HT-29 (cell line): ENCODE results near the gene NPPA. TPM values are rescaled to one million over a fixed set of nuclear protein-coding genes. Genes with fewer than 3 reads are reported as not detected.

Experiments
- DNase-seq: peaks from one replicate; pipeline ENCODE4 v3.0.0-alpha.2; 2015; ENCODE audit warnings: low spot score
- total RNA-seq: library from RNA; depleted of rRNA; stranded (reverse); fragments of >200 nt; shearing (Covaris generic); gene quantifications from 2 replicates; pipeline ENCODE4 v1.2.3, GENCODE V29; 2014

The NPPA gene
- total RNA-seq, 1 experiment from 2014 or later, result not detected

- no peak for DNase-seq
Measured at GRCh38 chr1:11842154-11843041, 5.2 kb downstream of the NPPA start.

DNA sequence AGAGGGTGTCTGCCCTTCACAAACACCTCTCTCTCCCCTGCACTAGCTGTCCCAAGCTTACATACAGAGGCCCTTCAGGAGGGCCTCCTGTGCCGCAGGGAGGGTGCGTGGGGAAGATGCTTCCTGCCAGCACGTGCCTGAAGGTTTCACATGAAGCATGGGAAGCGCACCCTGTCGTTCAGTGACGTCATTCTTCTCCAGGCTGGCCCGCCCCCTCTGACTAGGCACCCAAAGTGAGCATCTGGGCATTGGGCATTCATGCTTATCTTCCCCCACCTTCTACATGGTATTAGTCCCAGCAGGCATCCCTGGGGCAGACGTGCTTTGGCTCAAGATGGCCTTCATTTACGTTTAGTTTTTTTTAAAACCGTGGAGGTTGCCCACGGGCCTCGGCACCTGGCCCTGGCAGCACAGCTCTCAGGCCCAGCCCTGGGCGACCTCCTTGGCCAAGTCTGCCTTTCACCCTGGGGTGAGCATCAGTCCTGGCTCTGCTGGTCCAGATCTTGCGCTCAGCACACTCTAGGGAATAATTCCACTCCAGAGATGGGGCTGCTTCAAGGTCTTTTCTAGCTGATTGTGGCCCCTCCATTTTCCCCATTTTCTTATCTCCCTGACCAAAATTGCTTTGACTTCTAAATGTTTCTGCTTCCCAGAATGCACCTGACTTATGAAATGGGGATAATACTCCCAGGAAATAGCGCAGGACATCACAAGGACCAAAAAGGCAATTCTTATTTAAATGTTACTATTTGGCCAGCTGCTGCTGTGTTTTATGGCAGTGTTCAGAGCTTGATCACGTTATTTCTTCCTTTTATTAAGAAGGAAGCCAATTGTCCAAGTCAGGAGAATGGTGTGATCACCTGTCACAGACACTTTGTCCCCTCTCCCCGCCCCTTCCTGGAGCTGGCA, 6.1 kb downstream of the NPPA start:
- DNase-seq, result no peak

DNA sequence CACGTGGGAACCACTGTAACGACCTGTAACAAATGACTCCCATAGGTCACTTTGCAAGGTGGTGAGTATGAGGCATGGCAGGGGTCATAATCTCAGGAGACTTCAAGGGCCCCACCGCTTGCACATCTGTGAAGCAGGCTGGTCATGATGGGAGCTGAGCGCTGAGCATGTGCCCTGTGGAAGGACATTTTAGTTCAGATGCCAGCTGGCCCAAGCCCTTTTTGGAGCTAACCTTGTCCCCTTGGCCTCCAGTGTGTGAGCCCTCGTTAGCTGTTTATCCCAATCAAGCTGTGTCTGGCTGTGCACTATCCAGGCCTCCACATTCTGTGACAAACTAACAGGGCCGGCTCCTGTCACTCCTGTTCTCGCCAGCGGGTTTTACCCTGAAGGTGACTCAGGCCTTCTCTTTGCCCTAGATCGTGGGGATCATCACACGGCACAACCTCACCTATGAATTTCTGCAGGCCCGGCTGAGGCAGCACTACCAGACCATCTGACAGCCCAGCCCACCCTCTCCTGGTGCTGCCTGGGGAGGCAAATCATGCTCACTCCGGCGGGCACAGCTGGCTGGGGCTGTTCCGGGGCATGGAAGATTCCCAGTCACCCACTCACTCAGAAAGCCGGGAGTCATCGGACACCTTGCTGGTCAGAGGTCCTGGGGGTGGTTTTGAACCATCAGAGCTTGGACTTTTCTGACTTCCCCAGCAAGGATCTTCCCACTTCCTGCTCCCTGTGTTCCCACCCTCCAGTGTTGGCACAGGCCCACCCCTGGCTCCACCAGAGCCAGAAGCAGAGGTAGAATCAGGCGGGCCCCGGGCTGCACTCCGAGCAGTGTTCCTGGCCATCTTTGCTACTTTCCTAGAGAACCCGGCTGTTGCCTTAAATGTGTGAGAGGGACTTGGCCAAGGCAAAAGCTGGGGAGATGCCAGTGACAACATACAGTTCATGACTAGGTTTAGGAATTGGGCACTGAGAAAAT, 7.6 kb downstream of the NPPA start:
- DNase-seq, result no peak

GRCh38 chr1:11838349-11839272, 9.0 kb downstream of the NPPA start:
- peak; percentile 54 for DNase-seq

DNA sequence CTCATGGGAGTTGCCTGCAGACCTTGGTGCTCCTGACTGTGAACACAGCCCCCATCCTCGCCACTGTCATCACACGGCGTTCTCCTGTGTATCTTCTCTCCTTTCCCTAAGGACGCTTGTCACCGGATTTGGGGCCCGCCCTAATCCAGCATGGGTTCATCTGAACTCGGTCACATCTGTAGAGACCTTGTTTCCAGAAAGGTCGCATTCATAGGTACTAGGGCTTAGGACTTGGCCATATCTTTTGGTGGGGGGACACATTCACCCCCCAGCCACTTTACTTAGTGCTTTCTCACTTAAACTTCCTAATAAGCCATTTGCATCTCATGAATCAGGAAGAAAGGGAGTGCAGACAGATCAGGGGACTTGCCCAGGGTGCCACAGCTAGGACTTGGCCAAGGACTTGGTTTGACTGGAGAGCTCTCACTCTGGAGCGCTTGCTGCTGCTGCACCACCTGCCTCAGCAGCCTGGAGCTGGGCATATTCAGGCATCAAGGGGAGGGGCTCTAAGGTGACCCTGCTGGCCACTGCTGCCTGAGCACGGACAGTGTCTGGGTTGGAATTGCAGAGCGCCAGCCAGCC, 9.7 kb downstream of the NPPA start:
- DNase-seq, result no peak

GRCh38 chr1:11836955-11837766, 10.4 kb downstream of the NPPA start:
- DNase-seq, result no peak

DNA sequence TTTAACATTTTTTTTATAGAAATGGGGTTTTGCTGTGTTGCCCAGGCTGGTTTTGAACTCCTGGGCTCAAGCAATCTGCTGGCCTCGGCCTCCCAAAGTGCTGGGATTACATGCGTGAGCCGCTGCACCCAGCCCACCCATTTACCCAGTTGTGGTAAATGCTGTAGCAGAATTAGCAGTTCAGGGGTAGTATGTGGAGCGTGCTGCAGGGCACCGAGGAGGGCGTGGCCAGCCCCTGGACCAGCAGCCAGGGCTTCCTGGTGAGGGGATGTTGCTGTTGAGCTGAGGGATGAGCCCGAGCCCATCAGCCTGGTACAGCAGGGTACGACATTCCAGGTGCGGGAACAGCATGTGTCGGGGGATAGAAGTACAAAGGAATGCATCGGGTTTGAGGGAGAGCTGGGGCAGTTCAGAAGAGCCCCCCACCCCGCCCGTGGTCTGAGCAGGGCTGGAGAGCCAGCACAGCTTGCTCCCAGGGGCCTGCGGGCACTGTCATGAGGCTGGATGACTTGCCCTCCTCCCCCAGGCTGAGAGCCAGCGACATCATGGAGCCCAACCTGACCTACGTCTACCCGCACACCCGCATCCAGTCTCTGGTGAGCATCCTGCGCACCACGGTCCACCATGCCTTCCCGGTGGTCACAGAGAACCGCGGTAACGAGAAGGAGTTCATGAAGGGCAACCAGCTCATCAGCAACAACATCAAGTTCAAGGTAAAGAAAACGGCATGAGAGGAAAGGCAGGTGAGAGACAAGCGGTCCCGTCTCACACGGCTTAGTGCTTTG, 11.9 kb downstream of the NPPA start:
- no peak for DNase-seq

DNA sequence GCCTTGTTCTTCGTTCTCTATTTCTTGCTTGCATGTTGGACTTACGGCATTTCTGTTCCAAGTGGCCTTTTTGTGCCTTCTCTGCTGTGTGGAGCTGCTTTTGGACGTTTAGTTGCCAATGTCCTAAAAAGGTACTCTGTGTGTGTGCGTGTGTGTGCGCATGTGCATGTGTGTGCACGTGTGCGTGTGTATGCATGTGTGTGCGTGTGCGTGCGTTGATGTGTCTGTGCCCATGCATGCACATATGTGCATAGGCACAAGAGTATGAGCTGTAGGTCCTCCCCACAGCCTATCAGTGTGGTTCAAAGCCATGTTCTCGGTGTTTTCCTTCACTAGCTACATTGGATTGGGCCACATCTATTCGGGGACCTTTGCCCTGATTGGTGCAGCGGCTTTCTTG, 13.7 kb downstream of the NPPA start:
- DNase-seq, result no peak

- no peak for DNase-seq
Measured at GRCh38 chr1:11833497-11833896, 14.1 kb downstream of the NPPA start.

DNA sequence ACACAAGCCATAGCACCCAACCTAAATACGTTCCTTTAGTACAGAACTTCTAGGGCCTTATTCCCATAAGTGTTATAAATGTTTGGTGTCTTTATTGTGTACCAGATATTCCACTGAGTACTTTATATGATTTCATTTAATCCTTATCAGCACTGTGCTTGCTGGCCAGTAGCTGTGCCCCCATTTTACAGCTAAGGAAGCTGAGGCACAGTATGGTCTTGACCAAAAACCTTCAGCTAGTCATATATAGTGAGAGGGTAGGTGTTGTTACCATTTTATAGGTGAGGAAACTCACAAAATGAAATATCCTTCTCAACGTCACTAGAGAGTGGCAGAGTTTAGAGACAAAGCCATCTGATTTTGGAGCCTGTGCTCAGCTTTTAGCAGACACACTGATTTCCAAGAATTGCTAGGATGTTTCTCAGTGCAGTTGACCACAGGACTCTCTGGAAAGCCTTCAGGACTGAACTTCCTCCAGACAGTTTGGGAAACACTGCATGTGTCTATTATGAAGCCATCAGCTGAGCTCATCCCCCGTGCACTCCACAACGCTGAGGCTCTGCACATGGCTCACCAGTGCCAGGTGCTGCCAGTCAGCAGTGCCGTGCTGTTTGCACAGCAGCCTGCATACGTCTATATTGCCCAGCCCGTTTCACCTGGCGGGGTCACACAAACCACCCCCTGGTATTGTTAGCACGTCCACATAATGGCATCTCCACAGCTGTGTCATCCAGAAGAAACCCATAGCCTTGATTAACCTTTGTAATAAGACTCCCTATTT, 15.4 kb downstream of the NPPA start:
- no peak for DNase-seq

- no peak for DNase-seq
Measured at GRCh38 chr1:11828511-11828910, 19.1 kb downstream of the NPPA start.

- DNase-seq, result no peak
Measured at GRCh38 chr1:11826946-11827345, 20.6 kb downstream of the NPPA start.

- no peak for DNase-seq
Measured at GRCh38 chr1:11825131-11825530, 22.5 kb downstream of the NPPA start.

DNA sequence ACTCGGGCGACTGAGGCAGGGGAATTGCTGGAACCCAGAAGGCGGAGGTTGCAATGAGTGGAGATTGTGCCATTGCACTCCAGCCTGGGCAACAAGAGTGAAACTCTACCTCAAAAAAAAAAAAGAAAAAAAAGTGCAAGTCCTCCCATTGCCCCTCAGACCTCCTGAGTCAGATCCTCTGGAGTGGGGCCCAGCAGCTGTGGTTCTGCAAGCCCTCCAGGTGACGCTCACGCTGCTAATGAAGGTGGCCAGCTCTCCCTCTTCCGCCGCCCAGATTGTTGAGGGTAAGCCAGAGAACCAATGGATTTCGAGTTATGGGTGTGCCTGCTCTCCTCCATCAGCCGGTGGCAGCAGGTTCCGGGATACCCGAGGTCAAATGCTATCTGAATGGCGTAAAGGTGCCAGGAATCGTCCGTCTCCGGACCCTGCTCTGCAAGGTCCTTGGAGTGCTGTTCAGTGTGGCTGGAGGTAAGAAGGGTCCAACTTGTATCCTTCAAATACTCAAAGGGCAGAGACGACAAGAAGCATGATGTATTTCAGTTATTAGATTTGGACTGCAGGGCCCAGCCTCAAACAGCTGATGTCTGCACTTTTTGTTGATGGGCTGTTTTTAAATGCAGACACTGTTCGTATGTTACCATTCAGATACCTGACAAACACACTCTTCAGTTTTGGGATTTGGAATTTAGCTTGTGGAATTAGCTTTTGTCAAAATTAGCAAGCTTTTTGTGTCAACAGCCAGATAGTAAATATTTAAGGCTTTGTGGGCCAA, 24.0 kb downstream of the NPPA start:
- DNase-seq, result no peak

- no peak for DNase-seq
Measured at GRCh38 chr1:11822091-11822490, 25.5 kb downstream of the NPPA start.

DNA sequence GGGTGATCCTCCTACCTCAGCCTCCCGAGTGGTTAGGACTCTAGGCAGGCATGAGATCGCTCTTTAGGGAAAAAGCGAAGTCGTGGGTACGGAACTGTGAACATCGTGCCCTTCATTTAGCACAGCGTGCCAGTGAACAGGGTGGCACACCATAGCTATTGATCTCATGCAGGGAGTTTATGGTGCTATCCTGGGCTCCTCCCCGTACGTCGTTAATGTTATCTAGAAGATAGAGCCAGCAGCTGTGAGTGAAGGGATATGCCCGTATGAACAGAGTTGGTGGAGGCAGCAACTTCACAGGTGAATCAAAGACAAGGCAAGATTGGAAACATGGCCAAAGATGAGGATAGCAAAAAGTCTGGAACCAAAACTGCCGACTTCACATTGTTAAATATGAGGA, 30.4 kb downstream of the NPPA start:
- no peak for DNase-seq

DNA sequence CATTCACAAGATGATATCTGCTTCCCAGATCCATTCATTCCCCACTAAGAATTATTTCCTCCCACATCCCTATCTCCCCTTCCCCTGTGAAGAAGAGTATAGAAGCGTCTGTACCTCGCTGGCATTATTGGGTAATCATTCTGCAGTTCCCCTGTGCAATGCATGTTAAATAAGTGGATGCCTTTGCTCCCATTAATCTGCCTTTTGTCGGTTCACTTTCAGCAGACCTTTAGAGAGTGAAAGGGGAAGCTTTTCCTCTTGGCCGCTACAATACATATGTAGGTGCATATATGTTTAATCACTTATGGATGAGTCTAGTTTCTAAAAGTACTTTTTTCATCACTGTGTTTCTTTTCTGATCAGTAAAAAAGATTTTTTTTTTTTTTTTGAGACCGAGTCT, 34.6 kb downstream of the NPPA start:
- DNase-seq, result no peak
